MM.1S (cell line): ENCODE results near the gene PRDM5.

Source experiments
- DNase-seq: peaks from one replicate; pipeline ENCODE4 v3.0.0-alpha.2; 2015
- H2AFZ ChIP-seq: fragments of 300-600 bp; sonication (generic); 2 replicates; pipeline ENCODE4 v1.6.0; 2016; ENCODE audit warnings: antibody characterized with exemption, low read length
- H3F3A ChIP-seq: fragments of 300-600 bp; sonication (generic); 2 replicates; pipeline ENCODE4 v1.6.1; 2016; ENCODE audit warnings: mild to moderate bottlenecking, antibody characterized with exemption, low read length, moderate library complexity, mixed read lengths; ENCODE audit not compliant: insufficient read depth
- H3K27ac ChIP-seq: fragments of 300-600 bp; sonication (generic); 2 replicates; pipeline ENCODE4 v1.5.1; 2016; ENCODE audit warnings: mild to moderate bottlenecking, low read length
- H3K27me3 ChIP-seq: fragments of 300-600 bp; sonication (generic); replicated peaks from 2 replicates; pipeline ENCODE4 v1.6.0; 2016; ENCODE audit warnings: low read length; ENCODE audit not compliant: insufficient read depth
- H3K36me3 ChIP-seq: fragments of 300-600 bp; sonication (generic); replicated peaks from 2 replicates; pipeline ENCODE4 v1.6.1; 2016; ENCODE audit warnings: mild to moderate bottlenecking, low read length, mixed read lengths; ENCODE audit not compliant: insufficient read depth
- H3K4me1 ChIP-seq: fragments of 300-600 bp; sonication (generic); 2 replicates; pipeline ENCODE4 v1.6.1; 2016; ENCODE audit warnings: low read length, mixed read lengths
- H3K4me2 ChIP-seq: fragments of 300-600 bp; sonication (generic); 2 replicates; pipeline ENCODE4 v1.6.0; 2016; ENCODE audit warnings: low read depth, low read length
- H3K4me3 ChIP-seq: fragments of 300-600 bp; sonication (generic); 2 replicates; pipeline ENCODE4 v1.5.1; 2016; ENCODE audit warnings: low read length, mixed read lengths
- H3K79me2 ChIP-seq: fragments of 300-600 bp; sonication (generic); 2 replicates; pipeline ENCODE4 v1.6.1; 2016; ENCODE audit warnings: mixed run types, low read length, mixed read lengths
- H3K9ac ChIP-seq: fragments of 300-600 bp; sonication (generic); 2 replicates; pipeline ENCODE4 v1.6.1; 2016; ENCODE audit warnings: low read length, mixed read lengths
- H3K9me2 ChIP-seq: fragments of 300-600 bp; sonication (generic); replicated peaks from 2 replicates; pipeline ENCODE4 v1.6.1; 2016; ENCODE audit warnings: mild to moderate bottlenecking, low read length, mixed read lengths; ENCODE audit not compliant: insufficient read depth
- H3K9me3 ChIP-seq: fragments of 300-600 bp; sonication (generic); replicated peaks from 2 replicates; pipeline ENCODE4 v1.6.1; 2016; ENCODE audit warnings: mild to moderate bottlenecking, low read length, mixed read lengths; ENCODE audit not compliant: insufficient read depth
- H4K20me1 ChIP-seq: fragments of 300-600 bp; sonication (generic); 2 replicates; pipeline ENCODE4 v1.6.1; 2016; ENCODE audit warnings: mild to moderate bottlenecking, low read length, moderate library complexity, mixed read lengths; ENCODE audit not compliant: insufficient read depth
- EZH2 ChIP-seq: fragments of 300-600 bp; sonication (generic); optimal IDR thresholded peaks from 2 replicates; pipeline ENCODE3; 2017; ENCODE audit warnings: low read depth, mild to moderate bottlenecking, antibody characterized with exemption, low read length, mixed read lengths
- EZH2phosphoT487 ChIP-seq: fragments of 300-600 bp; sonication (generic); IDR thresholded peaks from 2 replicates; pipeline ENCODE4 v1.6.1; 2018; ENCODE audit warnings: antibody characterized with exemption, low read length
- TF ChIP-seq, protein P1 (sequence below): fragments of 300-600 bp; sonication (generic); IDR thresholded peaks from 2 replicates; pipeline ENCODE4 v1.5.1; 2016; ENCODE audit warnings: antibody characterized with exemption, low read length, mixed read lengths

Gene PRDM5

DNA sequence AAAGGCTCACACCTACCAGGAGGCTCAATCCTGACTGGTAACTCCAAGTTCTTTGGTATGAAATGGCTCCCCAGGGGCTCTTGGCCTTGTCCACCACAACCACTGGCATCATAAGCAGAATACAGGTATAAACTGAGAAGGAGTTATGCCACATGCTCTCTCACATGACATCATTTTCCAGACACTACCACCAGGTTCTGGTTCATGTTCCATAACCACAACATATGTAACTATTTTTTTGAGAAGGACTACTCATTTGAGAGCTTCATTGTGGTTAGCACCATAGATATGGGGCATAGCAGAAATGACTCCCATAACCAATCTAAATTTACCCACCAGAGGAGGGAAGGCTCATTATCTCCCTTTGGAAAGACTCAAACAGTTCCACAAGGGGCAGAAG, 19.6 kb downstream of the PRDM5 start:
- no peak overlapping the region for H3K9ac ChIP-seq
- no peak for TF ChIP-seq EZH2phosphoT487
- TF ChIP-seq, protein P1, sequence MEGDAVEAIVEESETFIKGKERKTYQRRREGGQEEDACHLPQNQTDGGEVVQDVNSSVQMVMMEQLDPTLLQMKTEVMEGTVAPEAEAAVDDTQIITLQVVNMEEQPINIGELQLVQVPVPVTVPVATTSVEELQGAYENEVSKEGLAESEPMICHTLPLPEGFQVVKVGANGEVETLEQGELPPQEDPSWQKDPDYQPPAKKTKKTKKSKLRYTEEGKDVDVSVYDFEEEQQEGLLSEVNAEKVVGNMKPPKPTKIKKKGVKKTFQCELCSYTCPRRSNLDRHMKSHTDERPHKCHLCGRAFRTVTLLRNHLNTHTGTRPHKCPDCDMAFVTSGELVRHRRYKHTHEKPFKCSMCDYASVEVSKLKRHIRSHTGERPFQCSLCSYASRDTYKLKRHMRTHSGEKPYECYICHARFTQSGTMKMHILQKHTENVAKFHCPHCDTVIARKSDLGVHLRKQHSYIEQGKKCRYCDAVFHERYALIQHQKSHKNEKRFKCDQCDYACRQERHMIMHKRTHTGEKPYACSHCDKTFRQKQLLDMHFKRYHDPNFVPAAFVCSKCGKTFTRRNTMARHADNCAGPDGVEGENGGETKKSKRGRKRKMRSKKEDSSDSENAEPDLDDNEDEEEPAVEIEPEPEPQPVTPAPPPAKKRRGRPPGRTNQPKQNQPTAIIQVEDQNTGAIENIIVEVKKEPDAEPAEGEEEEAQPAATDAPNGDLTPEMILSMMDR, result no peak
- TF ChIP-seq EZH2, result no peak
- no peak overlapping the region for H3K27ac ChIP-seq
- no peaks in the 10 kb centered on the region for H3K9me3 ChIP-seq
- no peaks in the 10 kb centered on the region for H3F3A ChIP-seq
- H2AFZ ChIP-seq, result no peak overlapping the region
- H3K4me2 ChIP-seq, result no peak overlapping the region
- no peaks in the 10 kb centered on the region for H3K27me3 ChIP-seq
- no peaks in the 10 kb centered on the region for H3K9me2 ChIP-seq
- no peak overlapping the region for H3K4me3 ChIP-seq
- no peak for DNase-seq
- H4K20me1 ChIP-seq, result no peaks in the 10 kb centered on the region
- no peaks in the 10 kb centered on the region for H3K4me1 ChIP-seq
- 0 out of 2 replicates have a peak, but pooled peaks cover 6% of the 10 kb centered on the region for H3K79me2 ChIP-seq
- peaks cover 3% of the 10 kb centered on the region; the same call in 1 of the 2 replicates for H3K36me3 ChIP-seq

DNA sequence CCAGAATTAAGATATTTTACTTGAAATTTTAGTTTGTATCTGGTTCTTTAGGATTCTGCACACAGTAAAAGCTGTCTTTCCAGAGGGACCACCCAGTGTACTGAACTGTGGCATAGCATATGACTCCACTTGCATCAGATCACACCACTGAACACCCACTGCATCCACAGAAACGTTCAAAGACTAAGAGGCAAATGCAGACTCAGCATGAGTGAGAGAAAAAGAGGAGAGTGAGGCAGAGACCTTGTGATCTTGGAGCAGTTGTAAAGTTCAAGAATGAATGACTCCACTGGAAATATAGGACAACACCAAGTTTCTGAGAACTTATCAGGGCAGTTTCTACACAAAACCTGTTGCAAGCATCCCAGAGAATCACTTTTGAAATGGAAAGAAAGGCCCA, 20.8 kb downstream of the PRDM5 start:
- 0 out of 2 replicates have a peak, but pooled peaks cover 2% of the 10 kb centered on the region for H3K79me2 ChIP-seq
- H3K4me1 ChIP-seq, result no peaks in the 10 kb centered on the region
- no peaks in the 10 kb centered on the region for H3F3A ChIP-seq
- H3K9me2 ChIP-seq, result no peaks in the 10 kb centered on the region
- H3K27ac ChIP-seq, result no peak overlapping the region
- DNase-seq, result no peak
- no peak overlapping the region for H2AFZ ChIP-seq
- H3K27me3 ChIP-seq, result no peaks in the 10 kb centered on the region
- H4K20me1 ChIP-seq, result no peaks in the 10 kb centered on the region
- peaks cover 3% of the 10 kb centered on the region; the same call in 1 of the 2 replicates for H3K36me3 ChIP-seq
- TF ChIP-seq EZH2phosphoT487, result no peak
- TF ChIP-seq, protein P1, result no peak
- no peak for TF ChIP-seq EZH2
- H3K4me2 ChIP-seq, result no peak overlapping the region
- no peak overlapping the region for H3K4me3 ChIP-seq
- H3K9ac ChIP-seq, result no peak overlapping the region
- no peaks in the 10 kb centered on the region for H3K9me3 ChIP-seq

DNA sequence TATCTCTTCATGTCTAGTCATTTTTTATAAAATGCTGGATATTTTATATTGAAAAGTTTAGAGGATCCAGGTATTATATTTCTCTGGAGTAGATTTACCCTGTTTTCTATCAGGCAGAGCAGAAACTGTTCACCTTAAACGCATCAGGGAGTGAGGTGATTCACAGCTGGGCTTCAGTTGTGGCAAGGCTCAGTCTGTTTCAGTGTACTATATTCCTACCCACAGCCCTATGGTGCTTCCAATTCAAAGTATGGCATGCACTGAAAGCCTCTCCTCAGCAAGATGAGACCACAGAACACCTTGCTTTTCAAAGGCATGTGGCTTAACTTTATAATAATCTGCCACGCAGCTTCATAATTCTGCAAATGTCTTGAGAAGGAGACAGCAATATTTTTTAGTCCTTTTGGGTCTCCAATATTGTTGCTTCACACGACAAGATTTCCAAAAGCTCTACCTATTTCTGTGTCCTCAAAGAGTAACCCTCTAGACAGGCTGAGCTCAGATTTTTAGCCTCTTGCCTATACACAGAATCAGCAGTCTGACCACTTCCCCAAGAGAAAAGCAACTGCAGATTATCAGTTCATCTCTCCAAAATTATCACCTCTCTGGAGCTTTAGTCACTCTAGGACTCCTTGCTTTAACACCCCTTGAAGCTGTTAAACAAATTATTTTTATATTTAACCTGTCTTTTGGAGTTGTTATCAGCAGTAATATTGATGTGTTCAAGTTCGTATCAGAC, 24.4 kb downstream of the PRDM5 start:
- H3K9ac ChIP-seq, result no peak overlapping the region
- DNase-seq, result no peak
- no peak overlapping the region for H2AFZ ChIP-seq
- no peak overlapping the region for H3K4me2 ChIP-seq
- TF ChIP-seq EZH2phosphoT487, result no peak
- TF ChIP-seq EZH2, result no peak
- TF ChIP-seq, protein P1, result no peak
- H3K79me2 ChIP-seq, result no peaks in the 10 kb centered on the region
- H3K4me1 ChIP-seq, result no peaks in the 10 kb centered on the region
- no peaks in the 10 kb centered on the region for H4K20me1 ChIP-seq
- no peak overlapping the region for H3K4me3 ChIP-seq
- H3K27ac ChIP-seq, result no peak overlapping the region
- H3K9me3 ChIP-seq, result no peaks in the 10 kb centered on the region
- H3K9me2 ChIP-seq, result no peaks in the 10 kb centered on the region
- no peaks in the 10 kb centered on the region; the same call in 1 of the 2 replicates for H3K36me3 ChIP-seq
- H3F3A ChIP-seq, result no peaks in the 10 kb centered on the region
- H3K27me3 ChIP-seq, result no peaks in the 10 kb centered on the region
